Measurements from ENCODE around the gene SRBD1. TPM values are rescaled to one million over a fixed set of nuclear protein-coding genes. Genes with fewer than 3 reads are reported as not detected.

The SRBD1 gene
- total RNA-seq, 1 experiment from 2014 or later = 20.6 TPM

DNA sequence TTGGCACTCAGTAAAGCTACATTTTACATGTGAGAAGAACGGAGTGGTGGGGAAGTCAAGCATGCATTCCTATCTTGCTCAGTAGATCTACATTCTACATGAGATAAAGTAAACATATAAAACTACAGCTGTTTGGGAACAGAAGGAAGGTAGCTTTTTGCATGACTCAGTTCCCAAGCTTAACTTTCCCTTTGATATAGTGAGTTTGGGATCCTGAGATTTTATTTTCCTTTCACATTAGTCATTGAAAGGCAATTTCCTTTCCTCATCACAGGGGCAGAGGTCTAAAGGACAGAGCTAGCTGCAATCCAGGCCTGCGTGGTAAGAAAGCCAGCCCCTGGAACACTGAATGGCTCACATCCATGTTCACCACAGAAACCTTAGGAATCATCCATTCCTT, 257.2 kb downstream of the SRBD1 start:
- Histone ChIP-seq H2AFZ (ENCODE audit: low read depth, low read length, poor library complexity, severe bottlenecking) (no peak overlapping the region), H3K4me3 (replicated peaks in 1 of 2; ENCODE audit: low read depth in 1 of 2, low read length in 2 of 2) (no peak overlapping the region), H3K9ac (ENCODE audit: low read length) (no peak overlapping the region), H3K4me1 (ENCODE audit: control insufficient read depth in 1 of 2, insufficient read depth in 2 of 2, low read length in 2 of 2) (peaks cover 3 to 9% of the 10 kb centered on the region in 2 experiments; a peak in 2 of 4 replicates), H3K9me3 (ENCODE audit: control insufficient read depth in 1 of 2, insufficient read depth in 1 of 2, low read depth in 1 of 2, low read length in 2 of 2) (no peaks in the 10 kb centered on the region), H3K27ac (ENCODE audit: low read depth, low read length) (no peak overlapping the region), H3K27me3 (ENCODE audit: insufficient read depth, low read length) (no peaks in the 10 kb centered on the region), H3K79me2 (ENCODE audit: insufficient read depth, low read length) (no peaks in the 10 kb centered on the region), H4K20me1 (ENCODE audit: insufficient read depth) (no peaks in the 10 kb centered on the region), H3K4me2 (ENCODE audit: low read length) (peak overlapping the region; percentile 27; the same call in 1 of the 2 replicates), H3K9me2 (ENCODE audit: insufficient read depth) (no peaks in the 10 kb centered on the region), H3K36me3 (ENCODE audit: control insufficient read depth in 1 of 2, insufficient read depth in 2 of 2, low read length in 2 of 2) (no peaks in the 10 kb centered on the region)
- intact Hi-C loops (cut with micrococcal nuclease) = no loop called here
- DNase-seq (ENCODE audit: low read depth, low spot score) (no peak), ATAC-seq (no peak)
- no TSS peak for BruUV-seq (replicated peaks)
- RAD21 ChIA-PET (ENCODE audit: low non-redundant PET in 1 of 2, low total read pairs in 2 of 2, uncharacterized antibody in 2 of 2, unreplicated experiment in 2 of 2) = no interaction called here
- CTCF ChIA-PET = no interaction called here
- 0 out of 2 replicates have a peak, but pooled peaks have one; percentile 18 for TF ChIP-seq SP1 (IDR thresholded peaks at IDR 0.05; ENCODE audit: low read depth)
- TF ChIP-seq JUND (IDR thresholded peaks at IDR 0.05) = peak; percentile 26; the same call in 1 of the 2 replicates
- no peak for TF ChIP-seq ZNF274 (IDR thresholded peaks at IDR 0.05; ENCODE audit: low read depth, low read length)
- POLR2A ChIA-PET = no interaction called here

DNA sequence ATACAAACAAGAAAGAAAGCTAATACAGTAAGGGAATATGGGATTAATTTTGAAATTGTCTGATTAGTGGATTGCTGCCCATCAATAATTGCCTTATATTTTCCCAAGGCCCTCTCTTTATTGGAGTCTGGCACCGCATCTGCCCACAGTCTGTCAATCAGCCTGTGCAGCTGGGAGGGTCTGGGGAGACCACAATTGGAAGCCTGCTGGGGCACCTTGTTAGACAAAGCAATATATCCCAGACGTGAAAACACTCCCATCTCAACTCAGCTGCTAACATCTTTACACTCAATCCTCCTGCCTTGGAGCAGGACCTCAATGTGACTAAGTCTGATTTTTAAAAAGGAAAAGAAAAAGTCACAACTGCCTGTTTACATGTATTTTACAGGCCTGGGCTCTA, 258.6 kb downstream of the SRBD1 start:
- Histone ChIP-seq H3K4me1 (ENCODE audit: control insufficient read depth in 1 of 2, insufficient read depth in 2 of 2, low read length in 2 of 2) (peaks cover 3 to 9% of the 10 kb centered on the region in 2 experiments; a peak in 2 of 4 replicates), H4K20me1 (ENCODE audit: insufficient read depth) (no peaks in the 10 kb centered on the region), H2AFZ (ENCODE audit: low read depth, low read length, poor library complexity, severe bottlenecking) (no peak overlapping the region), H3K27me3 (ENCODE audit: insufficient read depth, low read length) (no peaks in the 10 kb centered on the region), H3K4me3 (replicated peaks in 1 of 2; ENCODE audit: low read depth in 1 of 2, low read length in 2 of 2) (no peak overlapping the region), H3K36me3 (ENCODE audit: control insufficient read depth in 1 of 2, insufficient read depth in 2 of 2, low read length in 2 of 2) (no peaks in the 10 kb centered on the region), H3K9ac (ENCODE audit: low read length) (no peak overlapping the region), H3K4me2 (ENCODE audit: low read length) (no peak overlapping the region), H3K27ac (ENCODE audit: low read depth, low read length) (no peak overlapping the region), H3K79me2 (ENCODE audit: insufficient read depth, low read length) (no peaks in the 10 kb centered on the region), H3K9me3 (ENCODE audit: control insufficient read depth in 1 of 2, insufficient read depth in 1 of 2, low read depth in 1 of 2, low read length in 2 of 2) (no peaks in the 10 kb centered on the region), H3K9me2 (ENCODE audit: insufficient read depth) (no peaks in the 10 kb centered on the region)
- no TSS peak for BruUV-seq (replicated peaks)
- RAD21 ChIA-PET (ENCODE audit: low non-redundant PET in 1 of 2, low total read pairs in 2 of 2, uncharacterized antibody in 2 of 2, unreplicated experiment in 2 of 2) = no interaction called here
- TF ChIP-seq CBX3 (IDR thresholded peaks at IDR 0.05; ENCODE audit: low read depth) (no peak), POLR2AphosphoS5 (IDR thresholded peaks at IDR 0.05; ENCODE audit: low read depth, low read length) (no peak), EGR1 (IDR thresholded peaks at IDR 0.05; ENCODE audit: low read depth) (no peak), SRF (IDR thresholded peaks at IDR 0.05; ENCODE audit: low read depth) (no peak), ELF1 (IDR thresholded peaks at IDR 0.05; ENCODE audit: borderline replicate concordance, low read depth) (no peak), MAX (IDR thresholded peaks at IDR 0.05) (no peak), SP1 (IDR thresholded peaks at IDR 0.05; ENCODE audit: low read depth) (no peak), RAD21 (IDR thresholded peaks at IDR 0.05; ENCODE audit: low read depth) (no peak), CEBPB (IDR thresholded peaks at IDR 0.05; ENCODE audit: low read depth) (no peak), EZH2 (IDR thresholded peaks at IDR 0.05) (no peak), JUND (IDR thresholded peaks at IDR 0.05) (no peak), TCF7L2 (IDR thresholded peaks at IDR 0.05; ENCODE audit: borderline replicate concordance, extremely low read depth, insufficient read depth, insufficient read length) (no peak), EZH2phosphoT487 (IDR thresholded peaks at IDR 0.05; ENCODE audit: borderline replicate concordance) (no peak), SIN3A (IDR thresholded peaks at IDR 0.05; ENCODE audit: low read depth) (no peak)
- TF ChIP-seq, protein P1, sequence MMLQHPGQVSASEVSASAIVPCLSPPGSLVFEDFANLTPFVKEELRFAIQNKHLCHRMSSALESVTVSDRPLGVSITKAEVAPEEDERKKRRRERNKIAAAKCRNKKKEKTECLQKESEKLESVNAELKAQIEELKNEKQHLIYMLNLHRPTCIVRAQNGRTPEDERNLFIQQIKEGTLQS (IDR thresholded peaks at IDR 0.05) = no peak
- CTCF ChIA-PET = no interaction called here
- POLR2A ChIA-PET = no interaction called here
- ATAC-seq = no peak
- intact Hi-C loops (cut with micrococcal nuclease) = no loop called here
- no peak for DNase-seq (ENCODE audit: low read depth, low spot score)

Data from HCT116 (cell line).